Suppressor macrophage (primary cell): ENCODE data around the gene TUBGCP3.
"Not testable (repeated sequence)": the region's sequence is repeated elsewhere in the genome, so short reads cannot be mapped to it uniquely, and the experiment has no call there.

Experiments used
- DNase-seq, 4 experiments: peaks; one replicate each; pipeline ENCODE4 v3.0.0-alpha.2; 2020 to 2022
- total RNA-seq, 17 experiments: gene quantifications; one replicate each; lab custom pipeline; 2026; ENCODE audit warnings: mixed read lengths in 6 of 17, inconsistent platforms in 3 of 17; lab: John Stamatoyannopoulos, UW

The TUBGCP3 gene, protein sequence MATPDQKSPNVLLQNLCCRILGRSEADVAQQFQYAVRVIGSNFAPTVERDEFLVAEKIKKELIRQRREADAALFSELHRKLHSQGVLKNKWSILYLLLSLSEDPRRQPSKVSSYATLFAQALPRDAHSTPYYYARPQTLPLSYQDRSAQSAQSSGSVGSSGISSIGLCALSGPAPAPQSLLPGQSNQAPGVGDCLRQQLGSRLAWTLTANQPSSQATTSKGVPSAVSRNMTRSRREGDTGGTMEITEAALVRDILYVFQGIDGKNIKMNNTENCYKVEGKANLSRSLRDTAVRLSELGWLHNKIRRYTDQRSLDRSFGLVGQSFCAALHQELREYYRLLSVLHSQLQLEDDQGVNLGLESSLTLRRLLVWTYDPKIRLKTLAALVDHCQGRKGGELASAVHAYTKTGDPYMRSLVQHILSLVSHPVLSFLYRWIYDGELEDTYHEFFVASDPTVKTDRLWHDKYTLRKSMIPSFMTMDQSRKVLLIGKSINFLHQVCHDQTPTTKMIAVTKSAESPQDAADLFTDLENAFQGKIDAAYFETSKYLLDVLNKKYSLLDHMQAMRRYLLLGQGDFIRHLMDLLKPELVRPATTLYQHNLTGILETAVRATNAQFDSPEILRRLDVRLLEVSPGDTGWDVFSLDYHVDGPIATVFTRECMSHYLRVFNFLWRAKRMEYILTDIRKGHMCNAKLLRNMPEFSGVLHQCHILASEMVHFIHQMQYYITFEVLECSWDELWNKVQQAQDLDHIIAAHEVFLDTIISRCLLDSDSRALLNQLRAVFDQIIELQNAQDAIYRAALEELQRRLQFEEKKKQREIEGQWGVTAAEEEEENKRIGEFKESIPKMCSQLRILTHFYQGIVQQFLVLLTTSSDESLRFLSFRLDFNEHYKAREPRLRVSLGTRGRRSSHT
- total RNA-seq = 13.2 to 58.1 (median 41.4) reads per million in 17 experiments

DNA sequence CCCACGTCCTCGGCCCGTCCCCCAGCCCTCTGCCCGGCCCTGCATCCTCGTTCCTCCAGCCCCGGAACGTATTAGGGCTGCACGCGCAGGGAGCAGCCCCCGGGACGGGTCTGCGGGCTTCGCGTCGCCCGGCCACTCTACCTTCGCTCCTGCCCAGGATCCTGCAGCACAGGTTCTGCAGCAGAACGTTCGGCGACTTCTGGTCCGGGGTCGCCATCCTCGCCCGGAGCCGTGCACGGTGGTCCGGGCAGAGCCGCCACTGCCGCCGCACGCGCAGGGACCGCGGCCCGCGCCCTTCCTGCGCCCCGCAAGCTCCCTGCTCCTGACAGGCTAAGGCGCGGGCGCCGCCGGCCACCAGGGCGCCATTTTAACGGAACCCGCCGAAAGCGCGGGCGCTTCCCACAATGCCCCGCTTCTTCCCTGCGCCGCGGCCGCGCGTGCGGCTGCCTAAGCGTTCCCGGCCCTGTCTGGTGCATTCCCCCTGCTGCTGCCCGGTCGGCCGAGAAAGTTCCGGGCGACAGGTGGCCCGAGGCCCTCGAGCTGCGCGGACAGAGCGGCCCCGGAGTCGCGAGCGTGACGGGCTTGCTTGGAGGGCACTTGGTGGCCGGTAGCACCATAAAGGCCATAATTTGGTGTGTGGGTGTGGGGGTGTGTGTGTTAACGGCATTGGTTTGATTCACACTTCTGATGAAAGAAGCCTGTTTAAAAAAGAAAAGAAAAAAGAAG lies at the start of gene TUBGCP3:
Gene TUBGCP3, minus strand, starts transcription at position 390 of the 726 bp plus-strand sequence. Its CDS starts 173 bp downstream, at position 217.
- DNase-seq = peak; percentile 91 to 96 (median 93)

DNA sequence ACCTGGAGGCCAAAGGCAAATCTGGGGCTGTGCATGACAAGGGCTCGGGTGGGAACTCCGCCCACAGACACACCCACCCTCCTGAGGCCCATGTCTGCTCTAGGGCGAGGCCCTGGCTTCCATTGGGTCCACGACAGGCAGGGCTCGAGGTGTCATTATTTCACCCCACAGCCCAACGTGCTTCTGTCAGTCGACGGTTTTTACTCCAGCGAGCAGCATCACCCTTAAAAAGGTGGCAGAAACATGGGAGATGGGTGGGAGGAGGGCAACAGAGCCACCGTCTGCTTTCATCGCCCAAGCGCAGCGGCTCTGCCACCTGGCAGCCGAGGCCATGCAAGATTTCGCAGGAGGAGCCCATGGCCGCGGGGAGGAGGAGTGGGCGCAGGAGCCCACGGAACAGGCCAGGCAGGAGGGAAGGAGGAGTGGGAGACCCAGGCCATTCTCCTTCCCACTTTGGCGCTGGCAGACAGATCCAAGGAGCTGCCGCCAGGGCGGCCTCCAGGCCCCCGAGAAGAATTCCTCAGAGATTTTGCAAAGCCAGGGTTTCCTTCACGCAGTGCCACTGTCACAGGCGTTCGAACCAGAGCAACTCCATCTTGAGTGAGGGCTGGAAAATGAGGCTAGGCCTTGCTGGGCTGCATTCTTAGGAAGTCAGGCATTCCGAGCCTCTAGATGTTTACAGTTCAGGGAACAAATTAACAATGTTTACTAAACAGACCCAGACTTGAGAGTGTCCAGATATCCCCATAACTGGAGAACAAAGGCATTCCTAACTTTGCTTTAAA lies 49.3 kb upstream of the TUBGCP3 start:
- no peak for DNase-seq

DNA sequence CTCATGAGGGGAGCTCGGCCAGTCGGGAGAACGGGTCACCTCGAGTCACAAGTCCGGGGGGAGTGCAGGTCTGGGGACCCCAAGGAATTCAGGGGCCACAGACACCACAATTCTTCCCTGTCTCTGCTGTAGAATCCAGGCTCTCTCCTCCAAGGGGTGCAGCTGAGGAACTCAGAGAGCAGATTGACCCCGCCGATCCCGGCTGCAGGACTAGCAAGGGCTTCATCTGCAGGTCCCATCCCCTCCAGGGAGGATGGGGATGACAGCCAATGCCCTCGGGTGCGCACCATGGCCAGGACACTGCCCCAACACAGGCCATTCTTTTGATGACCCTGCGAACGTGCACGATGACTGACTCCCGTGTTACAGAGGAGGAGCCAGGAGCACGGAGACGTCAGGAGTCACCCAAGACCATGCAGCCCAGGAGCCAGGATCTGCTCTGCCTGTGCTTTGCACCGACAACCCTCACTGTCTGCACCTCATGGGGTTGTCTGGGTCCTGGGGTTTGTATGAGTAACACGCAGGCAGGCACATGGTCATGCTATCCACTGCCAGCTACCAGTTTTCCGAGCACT lies 48.5 kb upstream of the TUBGCP3 start:
- DNase-seq = no peak

DNA sequence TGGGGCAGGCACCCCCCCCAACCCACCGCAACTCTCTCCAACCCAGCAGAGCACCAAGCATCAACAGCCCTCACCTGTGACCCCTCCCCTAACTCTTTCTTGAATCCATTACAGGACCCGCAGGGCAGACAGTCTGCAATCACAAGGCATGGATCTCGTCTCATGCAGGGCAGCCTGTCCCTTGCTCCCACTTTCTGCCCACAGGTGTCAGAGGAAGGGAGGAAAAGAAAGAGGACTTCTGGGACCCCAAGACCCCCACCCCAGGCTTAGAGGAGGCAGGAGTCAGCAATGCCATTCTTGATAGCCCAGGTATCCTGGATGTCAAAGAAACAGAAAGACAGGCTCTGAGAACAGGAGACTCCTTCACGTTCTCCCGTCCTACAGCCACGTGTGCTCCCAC lies 47.4 kb upstream of the TUBGCP3 start:
- no peak for DNase-seq

DNA sequence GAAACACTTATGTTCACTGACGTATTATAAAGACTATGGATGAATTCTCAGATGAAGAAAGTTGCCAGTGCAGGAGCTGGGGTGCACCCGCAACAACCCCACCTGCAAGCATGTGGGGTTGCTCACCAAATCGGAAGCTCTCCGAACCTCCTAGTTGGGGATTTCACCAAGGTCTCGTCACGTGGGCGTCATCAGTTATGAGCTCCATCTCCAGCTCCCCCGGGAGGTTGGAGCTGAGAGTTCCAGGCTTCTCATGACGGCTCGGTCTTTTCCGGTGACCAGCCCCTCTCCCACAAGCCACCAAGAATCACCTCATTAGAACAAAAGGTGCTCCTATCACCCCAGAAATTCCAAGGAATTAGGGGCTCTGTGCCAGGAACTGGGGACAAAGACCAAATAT lies 46.1 kb upstream of the TUBGCP3 start:
- DNase-seq = no peak

DNA sequence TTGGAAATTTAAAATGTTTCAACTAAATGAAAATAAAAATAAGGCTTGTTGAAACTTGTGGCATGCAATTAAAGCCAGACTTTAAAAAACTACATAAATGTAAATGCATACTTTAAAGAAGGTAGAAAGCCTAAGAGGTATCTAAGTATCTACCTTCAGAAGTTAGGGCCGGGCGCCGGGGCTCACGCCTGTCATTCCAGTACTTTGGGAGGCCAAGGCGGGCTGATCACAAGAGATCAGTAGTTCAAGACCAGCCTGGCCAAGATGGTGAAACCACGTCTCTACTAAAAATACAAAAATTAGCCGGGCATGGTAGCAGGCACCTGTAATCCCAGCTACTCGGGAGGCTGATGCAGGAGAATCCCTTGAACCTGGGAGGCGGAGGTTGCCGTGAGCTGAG lies 42.3 kb upstream of the TUBGCP3 start:
- not testable (repeated sequence) for DNase-seq

DNA sequence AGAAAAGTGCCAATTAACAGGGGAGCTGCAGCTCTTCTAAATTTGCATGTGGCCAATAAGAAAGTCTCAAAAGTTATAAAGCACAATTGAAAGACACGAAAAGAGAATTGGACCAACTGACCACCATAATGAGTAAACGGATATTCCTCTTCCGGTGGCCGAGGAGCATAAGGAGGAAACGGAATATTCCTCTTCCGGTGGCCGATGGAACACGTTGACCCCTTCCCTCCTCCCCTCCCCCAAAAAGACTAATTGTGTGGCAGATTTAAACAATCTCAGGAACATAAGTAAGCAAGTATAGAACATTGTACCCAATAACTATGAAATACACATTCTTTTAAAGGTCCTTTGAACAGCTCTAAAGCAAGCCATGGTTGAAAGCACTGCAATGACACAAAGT lies 41.2 kb upstream of the TUBGCP3 start:
- no peak for DNase-seq

DNA sequence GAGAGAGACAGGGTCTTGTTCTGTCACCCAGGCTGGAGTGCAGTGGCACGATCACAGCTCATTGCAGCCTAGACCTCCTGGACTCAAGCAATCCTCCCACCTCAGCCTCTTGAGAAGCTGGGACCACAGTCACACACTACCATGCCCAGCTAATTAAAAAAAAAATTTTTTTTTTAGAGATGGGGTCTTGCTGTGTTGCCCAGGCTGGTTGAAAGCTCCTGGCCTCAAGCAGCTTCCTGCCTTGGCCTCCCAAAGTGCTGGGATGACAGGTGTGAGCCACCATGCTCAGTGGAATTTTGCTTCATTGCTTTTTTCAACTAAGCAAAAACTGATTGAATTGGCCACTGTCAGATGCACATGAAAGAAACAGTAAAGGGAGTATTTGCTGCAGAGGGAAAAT lies 39.7 kb upstream of the TUBGCP3 start:
- not testable (repeated sequence) for DNase-seq

DNA sequence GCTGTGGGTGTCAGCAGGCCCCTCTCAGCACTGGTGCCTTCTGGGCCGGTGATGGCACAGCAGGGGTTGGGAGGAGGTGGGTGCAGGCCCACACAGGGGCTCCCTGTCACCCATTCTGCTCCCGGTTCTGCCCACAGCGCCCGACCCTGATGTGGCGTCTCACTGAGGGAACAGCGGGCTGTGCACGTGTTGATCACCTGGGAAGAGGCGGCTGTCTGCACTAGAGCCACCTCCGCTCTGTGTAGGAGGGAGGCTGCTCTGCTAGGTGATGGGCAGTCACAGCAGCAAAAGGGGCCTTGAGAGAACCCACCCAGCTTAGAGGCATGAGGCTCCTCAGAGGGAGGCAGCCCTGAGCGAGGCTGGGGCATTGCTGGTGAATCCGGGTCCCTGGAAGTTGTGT lies 39.2 kb upstream of the TUBGCP3 start:
- DNase-seq = no peak

DNA sequence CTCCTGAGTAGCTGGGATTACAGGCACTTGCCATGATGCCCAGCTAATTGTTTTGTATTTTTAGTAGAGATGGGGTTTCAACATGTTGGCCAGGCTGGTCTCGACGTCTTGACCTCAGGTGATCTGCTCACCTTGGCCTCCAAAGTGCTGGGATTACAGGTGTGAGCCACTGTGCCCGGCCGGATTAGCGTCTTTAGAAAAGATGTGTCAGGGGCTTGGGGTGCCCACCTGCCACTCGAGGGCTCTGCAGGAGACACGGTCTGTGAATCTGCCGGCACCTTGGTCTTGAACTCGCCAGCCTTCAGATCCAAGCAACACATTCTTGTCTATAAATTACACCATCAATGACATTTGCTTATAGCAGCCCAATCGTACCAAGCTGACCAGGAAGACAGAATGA lies 38.8 kb upstream of the TUBGCP3 start:
- no peak for DNase-seq

DNA sequence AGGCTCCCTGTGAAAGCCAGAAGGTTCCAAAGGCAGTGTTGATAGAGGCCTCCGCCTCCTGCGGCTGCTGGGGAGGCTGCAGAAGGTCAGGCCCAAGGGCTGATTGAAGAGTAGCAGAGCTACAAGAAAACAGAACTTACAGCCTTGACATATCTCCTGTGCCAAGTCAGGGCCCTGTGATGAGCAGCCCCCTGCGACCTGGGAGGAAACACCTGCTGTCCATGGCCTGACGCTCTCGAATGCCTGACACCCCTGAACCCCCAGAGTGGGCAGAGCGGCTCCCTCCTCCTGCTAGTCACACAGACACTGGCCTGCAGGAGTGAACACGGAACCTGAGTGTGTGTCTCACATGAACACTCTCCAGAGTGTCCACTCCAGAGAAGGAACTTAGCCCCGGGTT lies 38.2 kb upstream of the TUBGCP3 start:
- DNase-seq = no peak

DNA sequence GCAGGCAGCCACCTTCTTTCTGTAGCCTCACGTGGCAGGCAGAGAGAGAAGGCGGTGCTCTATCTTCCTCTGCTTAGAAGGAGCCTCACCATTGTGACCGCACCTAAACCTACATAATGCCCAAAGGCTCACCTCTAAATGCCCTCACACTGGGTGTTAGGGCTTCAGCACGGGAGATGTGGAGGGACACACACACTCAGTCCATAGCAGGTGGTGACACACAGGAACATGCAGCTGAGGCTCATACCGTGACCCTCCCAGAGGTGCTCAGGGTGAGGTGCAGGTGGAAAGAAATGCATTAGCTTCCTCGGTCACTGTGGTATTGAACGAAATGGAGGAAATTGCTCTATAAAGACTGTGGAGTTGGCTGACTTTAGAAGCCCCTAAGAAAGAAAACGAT lies 37.7 kb upstream of the TUBGCP3 start:
- no peak for DNase-seq

DNA sequence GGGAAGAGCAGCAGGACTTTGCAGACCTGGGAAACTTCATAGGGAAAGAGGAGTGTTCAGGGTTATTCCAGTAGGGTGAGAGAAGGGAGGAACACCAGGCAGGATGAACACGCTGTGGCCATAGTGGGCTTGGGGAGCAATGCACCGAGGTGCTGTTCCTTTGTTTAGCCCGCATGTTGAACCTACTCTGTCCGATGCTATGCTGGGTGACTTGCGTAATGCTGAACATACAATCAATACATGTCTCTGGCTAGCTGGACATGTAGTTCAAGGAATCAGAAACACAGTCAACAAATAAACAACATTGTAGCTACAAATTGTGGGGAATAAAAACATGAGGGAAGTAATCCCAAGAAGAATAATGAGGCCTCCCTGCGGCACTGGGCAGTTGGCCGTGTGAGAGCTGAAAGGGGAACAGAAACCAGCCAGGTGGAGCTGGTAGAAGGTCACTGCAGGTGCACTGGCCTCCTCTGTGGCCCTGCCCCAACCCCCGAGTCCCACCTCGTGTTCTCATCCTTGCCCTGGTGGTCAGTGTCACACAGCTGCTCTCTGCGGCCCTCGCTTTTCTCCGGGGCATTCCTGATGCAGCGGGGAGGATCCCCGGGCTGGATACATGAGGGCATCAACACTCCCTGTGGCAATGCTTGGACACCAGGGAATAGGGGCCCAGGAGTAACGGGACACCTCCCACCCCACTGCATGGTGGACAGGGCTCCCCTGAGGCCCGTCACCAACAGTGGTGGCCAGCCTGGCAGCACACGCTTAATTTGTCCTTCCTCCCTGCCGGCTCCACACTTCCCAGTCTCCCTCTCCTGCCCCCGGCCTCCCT lies 36.9 kb upstream of the TUBGCP3 start:
- no peak for DNase-seq

DNA sequence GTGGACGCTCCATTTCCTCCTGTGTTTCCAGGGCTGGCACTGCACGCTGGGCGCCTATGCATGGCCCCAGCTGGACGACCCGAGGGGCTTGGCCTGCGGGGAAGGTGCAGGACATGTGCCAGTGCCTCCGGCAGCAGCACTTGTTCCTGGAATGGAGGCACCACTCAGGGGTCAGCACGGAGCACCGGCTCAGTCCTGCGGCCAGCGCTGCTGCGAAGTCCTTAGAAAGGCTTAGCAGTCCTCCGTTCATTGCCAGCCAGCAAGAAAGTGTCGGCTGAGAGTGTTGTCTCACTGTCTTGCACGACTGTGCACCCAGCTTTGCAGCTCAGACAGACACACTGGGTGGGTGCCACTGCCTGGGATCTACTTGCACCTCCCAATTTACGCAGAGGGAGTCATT lies 36.1 kb upstream of the TUBGCP3 start:
- DNase-seq = no peak

DNA sequence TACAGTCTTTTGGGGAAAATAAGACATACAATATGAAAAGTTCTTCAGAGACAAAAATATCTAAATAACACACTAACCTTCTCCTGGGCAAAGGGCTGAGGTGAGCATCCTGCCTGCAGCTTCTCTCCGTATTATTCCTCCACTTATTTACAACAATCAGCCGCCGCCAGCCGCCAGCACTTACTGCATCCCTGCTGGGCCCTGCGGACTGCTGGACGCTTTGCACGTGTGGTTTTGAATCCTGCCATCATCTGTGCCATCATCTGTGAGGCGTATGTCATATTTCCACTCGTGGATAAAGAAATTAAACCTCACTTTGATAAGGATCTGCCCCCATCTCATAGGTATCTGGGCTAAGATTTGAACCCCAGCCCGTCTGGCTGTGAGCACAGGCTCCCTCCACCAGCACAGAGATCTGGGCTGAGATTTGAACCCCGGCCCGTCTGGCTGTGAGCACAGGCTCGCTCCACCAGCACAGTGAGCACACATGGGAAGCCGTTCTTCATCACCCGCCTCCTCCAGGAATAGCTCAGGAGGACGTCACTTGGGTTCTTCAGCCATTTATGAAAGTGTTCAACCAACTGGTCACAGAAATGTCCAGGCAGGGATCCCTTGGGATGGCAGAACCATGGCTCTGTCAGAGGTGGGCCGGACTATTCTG lies 35.2 kb upstream of the TUBGCP3 start:
- DNase-seq = no peak

DNA sequence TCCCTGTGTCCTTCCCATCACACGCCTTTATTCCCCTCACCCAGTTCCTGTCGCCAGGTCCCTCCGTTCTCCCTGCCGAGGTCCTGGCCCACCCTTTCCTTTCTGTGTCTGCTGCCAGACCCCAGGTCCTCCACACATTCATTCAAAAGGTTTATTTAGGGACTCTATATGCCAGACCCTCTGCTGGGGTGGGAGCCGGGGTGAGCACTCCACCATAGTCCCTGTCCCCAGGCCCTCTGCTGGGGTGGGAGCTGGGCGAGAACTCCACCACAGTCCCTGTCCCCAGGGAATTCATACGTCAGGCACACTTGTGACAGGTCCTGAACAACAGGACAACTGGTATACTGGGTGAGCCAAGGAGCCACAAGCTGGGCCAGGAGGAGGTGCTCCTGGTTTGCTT lies 34.4 kb upstream of the TUBGCP3 start:
- no peak for DNase-seq

DNA sequence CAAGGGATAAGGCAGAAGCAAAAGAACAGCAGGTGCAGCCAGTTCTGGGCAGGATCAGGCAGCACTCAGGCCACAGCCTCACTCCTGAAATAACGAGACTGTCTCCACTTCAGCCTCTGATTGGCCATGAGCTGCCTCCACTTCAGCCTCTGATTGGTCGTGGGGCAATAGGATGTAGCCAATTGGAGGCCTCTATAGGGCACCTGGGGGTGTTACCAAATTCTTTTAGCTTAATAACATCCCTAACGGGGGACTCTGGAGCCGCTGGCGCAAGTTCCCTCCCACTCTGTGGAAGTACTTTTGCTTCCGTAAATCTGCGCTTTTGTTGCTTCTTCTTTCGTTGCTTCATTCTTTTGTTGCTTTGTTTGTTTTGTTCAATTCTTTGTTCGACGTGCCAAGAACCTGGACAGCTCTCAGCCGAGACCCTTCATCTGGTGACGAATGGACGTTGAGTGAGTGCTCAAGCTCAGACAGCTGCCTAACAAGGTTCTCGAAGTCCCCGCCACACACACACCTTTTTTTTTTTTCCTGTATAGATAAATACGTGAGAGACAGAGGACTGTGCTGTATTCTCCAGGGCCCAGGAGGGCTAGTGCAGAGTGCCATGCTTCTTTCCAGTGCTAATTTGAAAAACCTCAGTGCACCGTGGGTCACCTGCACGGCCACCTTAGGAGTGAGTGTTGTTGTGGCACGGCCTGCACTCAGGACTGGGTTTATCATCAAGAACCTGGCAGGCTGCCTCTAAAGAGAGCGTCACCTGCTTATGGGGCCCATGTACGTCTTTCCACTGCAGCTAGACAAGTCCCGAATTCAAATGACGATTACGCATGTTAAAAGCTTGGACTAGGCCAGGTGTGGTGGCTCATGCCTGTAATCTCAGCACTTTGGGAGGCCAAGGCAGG lies 32.0 kb upstream of the TUBGCP3 start:
- peak in 1 of 4 experiments; percentile 40 for DNase-seq

DNA sequence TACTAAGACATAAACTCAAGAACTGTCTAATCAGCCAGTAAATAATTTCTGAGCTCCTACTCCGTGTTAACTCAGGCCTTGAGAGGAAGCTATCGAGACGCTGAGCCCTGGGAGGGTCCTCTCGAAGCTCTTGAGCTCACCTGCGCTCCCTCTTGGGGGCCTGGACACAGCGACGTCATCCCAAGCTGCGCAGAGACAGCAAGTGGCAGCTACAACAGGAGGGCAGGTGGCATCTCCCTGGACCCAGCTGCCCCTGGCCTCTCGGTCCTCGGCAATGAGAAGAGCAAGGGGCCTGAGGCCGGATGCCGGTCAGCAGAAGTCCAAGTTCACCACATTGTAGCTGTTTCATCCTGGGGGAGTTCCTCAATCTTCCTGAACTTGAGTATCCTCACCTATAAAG lies 30.5 kb upstream of the TUBGCP3 start:
- no peak for DNase-seq

DNA sequence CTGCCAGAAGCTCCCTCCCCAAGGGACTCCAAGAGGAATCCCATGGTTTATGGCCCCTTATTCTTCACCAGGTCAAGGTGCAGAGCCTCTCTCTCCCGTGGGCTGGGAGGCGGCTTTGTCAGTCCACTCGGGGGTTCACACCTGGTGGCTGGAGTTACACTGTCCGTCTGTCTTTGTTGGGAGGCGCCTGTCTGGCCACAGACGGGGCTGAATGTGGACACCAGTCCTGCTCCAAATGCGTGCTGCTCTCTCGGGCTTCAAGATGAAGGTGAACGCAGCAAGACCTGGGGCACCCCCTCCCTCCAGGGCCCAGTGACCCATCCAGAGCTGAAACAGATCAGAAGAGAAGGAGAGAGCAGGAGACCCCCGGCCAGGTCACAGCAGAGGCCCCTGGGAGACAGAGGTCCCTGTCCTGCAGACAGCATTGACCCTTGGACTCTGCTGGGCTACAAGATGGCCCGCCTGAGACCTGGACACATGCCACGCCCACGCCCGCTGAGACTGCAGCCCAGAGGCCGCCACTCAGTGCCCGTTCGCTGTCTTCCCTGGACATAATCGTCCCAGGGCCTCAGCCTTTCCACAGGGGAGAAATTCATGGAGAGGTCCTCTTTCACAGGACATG lies 29.9 kb upstream of the TUBGCP3 start:
- no peak for DNase-seq
